GM21381 (cell line): ENCODE results near the gene DSCAM.

Experiments used
- ATAC-seq: cut with Tn5 transposase; IDR thresholded peaks from one replicate; pipeline ENCODE4 v1.9.1; 2021; ENCODE audit warnings: mild to moderate bottlenecking, moderate library complexity; ENCODE audit not compliant: unreplicated experiment

DSCAM gene

GRCh38 chr21:40671716-40672115 lies 175.2 kb downstream of the DSCAM start:
- no peak for ATAC-seq

DNA sequence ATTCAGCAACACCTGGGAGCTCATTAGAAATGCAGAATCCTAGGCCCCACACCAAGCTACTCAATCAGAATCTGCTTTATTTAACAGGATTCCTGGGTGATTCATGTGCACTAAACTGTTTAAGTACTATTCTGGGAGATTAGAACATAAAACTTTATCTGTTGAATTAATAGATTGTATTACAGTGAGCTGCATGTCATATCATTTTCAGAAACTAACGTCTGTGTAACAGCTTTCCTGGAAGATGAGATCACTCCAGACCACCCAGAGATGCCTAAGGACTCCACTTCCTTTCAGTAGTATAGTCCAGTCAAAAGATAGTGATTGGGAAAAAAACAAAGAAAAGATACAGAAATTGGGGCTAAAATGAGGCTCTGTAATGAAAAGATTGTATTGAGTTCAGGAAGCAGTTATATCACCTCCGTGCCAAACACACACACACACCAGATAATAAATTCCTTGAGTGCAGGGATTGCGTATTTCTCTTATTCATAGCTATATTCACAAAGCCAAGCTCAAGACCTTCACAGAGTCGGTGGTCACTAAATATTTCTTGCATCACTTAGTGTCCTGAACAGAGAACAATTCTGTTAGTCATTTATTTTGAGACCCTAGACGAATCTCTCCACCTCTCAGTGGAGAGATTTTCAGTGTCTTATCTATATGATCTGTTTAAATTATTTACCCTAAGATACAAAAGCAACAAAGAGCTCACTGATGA lies 178.2 kb downstream of the DSCAM start:
- no peak for ATAC-seq

GRCh38 chr21:40667967-40668366 lies 179.0 kb downstream of the DSCAM start:
- no peak for ATAC-seq

DNA sequence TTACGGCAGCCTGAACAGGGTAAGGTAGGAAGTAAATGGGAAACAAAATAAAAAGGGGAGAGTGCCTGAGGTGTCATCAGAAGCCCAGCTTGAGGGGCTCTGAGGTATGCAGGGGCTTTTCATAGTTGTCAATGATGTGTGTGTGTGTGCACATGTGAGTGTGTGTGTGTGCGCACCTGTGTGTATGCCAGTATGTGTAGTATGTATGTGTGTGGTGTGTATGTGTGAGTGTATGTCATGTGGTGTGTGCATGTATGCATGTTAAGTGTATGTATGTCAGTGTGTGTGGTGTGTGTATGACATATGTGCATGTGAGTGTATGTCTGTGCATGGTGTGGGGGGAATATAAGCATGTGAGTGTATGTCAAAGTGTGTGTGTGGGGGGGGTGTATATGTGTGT lies 184.1 kb downstream of the DSCAM start:
- ATAC-seq, result no peak

GRCh38 chr21:40660461-40660860 lies 186.5 kb downstream of the DSCAM start:
- ATAC-seq, result no peak

DNA sequence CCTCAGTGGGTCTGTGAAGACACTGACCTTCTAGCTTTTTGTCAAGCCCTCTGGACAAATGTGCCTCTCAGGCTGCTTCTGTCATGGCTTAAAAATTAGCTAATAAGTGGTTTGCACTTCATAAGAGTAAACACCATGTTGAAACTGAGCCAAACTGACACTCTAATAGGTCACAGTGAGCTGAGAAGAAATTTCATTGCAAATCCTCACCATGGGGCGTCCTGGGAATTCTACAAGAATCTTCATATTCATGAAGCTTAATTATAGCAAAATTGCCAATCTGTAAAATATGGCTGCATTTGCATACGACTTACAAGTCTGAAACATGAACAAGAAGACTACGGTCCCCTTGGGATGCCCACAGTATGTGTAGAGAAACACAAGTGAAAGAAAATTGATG lies 188.6 kb downstream of the DSCAM start:
- ATAC-seq, result no peak

DNA sequence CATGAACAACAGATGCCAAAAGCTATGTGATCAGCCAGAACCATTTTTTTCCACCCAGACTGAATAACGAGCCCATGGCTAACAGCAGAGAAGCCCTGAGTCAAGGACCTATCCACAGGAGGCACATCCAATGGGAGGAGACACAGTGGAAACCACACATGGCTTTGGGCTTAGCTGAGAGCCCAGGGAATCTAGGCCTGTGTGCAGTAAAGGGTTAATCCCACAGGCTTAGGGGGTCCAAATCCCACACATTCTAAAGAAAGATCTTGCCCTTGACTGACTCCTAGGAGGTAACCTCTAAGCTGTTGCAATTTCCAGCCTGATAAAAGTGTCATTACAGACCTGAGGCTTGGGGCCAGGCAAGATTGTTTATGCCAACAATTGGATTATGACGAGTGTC lies 194.5 kb downstream of the DSCAM start:
- ATAC-seq, result no peak

- ATAC-seq, result no peak
These were observed 199.3 kb downstream of the DSCAM start for GRCh38 chr21:40647706-40648105.

DNA sequence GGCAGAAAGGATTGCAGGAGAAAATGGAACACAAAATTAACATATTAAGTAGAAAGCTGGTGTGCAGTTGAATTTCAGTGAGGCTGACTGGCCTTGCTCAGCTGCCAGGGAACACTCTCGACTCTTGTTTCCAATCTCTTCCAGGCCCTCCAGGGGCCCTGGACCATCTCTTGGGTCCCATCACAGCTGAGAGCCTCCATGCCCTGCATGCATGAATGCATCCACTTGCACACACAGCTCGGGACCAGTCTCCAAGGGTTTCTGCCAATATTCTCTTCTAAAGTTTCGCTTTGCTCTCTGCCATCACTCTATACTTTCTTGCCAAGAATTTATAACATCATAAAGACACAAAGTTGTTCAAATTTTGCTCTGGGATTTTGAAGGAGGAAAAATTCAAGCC lies 200.3 kb downstream of the DSCAM start:
- ATAC-seq, result no peak

DNA sequence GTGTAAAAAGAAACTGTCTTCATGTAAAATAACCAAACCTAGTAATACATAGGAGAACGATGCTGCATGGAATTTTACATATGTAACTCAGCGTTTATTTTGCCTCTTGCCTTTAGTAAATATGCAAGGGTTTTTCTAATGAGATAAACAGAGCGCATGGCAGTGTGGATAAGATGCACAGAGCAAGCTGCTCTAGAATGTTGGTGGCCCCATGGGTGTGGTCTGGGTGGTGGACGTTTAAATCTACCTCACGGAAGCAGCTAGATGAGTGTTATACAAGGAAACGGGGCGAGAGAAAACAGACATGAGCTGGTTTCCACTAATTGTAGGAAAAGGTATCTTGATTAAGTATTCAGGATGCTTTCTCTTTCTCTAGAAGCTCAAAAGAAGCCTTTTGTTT lies 205.9 kb downstream of the DSCAM start:
- ATAC-seq, result no peak

DNA sequence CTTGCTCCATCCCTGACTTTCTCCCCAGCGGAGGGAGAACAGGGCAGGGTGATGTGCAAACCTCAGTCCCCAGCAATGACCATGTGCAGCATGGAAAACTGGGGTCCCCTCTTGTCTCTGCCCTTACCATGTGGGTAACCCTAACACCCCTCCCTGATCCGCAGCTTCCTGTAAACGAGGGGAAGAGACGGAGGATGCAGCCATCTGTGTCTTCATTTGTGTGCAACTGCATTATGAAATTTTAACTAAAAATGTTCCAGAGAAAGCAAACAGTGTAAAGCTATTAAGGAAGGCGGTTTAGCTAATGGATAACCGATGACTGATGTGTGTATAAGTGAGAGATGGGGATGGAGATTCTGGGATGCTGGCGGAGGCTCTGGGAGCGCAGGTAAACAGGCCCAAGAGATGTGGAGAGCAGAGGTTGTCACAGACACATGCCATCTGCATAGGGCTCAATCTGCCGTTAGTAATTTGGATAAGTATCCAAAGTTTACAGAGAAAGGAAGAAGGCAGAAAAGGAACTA lies 206.6 kb downstream of the DSCAM start:
- no peak for ATAC-seq

DNA sequence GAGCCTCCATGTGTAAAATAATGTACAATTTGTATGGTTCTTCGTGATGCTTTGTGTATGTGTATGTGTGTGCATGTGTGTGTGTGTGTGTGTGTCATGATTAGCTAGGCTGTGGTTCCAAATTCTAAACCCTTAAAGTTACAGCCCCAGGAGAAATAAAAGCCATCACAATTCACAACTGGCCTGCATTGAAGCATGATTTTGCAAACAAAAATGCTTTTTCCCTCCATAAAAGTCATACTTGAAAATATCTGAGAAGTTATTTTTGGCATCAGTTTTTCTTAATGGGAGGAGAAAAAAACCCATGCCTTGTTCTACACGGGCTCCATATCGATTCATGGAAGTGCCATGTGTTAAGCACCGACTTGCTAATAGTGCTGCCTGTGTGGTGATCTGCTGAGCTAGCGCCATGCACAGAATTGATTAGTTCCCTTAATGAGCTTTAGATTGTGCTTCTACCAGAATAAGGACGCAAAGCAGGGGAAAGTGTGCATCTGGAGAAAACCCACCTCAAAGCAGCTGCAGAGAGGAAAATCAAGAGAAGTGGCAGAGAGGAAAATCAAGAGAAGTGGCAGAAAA lies 207.3 kb downstream of the DSCAM start:
- ATAC-seq, result no peak

DNA sequence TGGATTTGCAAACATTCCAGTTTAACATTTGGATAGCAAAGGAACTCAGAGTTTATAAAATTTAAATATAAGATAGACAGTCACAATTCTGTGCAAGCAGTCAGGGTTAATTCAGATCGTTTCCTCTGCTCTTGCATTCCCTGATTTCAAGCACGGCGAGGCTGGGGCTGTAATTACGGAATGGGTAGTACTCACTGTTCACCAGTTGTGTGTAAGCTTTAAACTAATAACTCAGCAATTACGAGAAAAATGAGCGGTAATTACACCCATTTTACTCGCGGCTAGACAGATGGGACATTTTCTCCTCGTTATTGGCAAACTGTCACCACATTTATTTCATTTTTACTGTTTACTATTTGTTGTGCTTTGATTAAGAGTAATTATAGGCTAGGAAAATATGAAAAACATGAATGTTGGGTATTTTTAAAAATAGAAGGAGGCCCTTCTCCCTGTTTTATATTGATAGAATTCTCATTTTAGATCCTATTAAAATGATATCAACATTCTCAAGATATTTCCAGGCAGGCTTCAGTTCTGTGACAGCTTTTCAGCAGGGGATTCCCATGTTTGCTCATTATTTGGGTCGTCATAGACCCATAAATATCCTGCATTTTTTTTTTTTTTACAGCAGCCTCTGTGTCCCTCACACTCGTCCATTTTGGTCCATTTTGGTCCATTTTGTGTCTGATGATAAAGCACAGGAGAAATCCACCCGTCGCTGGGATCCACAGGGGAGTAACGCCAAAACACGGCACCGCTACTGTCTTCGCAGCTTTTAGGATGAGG lies 208.3 kb downstream of the DSCAM start:
- ATAC-seq, result no peak

GRCh38 chr21:40636026-40636425 lies 210.9 kb downstream of the DSCAM start:
- ATAC-seq, result no peak

GRCh38 chr21:40635391-40635790 lies 211.6 kb downstream of the DSCAM start:
- ATAC-seq, result no peak

DNA sequence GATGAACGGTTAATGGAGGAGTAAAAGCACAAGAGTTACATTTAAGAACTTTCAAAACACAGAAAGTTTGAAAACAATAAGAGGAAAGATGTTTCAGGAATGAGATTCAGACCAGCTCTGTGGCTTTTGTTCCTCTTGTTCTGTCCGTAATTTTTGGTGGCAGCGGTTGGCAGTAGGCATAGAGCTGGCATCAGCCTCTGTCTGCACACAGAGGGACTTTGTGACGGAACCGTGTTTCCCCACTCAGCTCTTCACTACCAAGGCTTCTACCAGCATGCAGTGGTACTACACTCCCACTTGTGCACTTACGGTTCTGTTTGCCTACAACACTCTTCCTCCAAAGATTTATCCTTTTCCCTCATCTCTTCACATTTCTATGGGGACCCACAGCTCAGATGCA lies 212.8 kb downstream of the DSCAM start:
- ATAC-seq, result no peak

DNA sequence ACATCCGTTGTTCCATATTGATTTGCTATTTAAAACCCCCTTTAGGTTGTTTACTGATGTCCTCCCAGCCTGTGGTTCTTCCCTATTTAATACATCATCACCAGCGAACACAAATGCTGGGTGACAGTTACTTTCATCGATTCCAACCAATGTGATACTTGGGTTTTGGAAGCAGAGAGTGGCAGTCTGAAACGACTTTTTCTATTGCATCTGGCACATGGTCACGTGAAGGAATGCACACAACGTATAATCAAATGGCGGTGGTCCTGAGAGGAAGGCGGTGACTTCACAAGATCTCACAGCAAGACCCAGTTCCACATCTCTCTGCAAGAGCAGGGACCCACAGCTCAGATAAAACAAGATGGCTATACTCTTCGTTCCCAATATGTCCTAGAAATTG lies 213.9 kb downstream of the DSCAM start:
- ATAC-seq, result no peak

DNA sequence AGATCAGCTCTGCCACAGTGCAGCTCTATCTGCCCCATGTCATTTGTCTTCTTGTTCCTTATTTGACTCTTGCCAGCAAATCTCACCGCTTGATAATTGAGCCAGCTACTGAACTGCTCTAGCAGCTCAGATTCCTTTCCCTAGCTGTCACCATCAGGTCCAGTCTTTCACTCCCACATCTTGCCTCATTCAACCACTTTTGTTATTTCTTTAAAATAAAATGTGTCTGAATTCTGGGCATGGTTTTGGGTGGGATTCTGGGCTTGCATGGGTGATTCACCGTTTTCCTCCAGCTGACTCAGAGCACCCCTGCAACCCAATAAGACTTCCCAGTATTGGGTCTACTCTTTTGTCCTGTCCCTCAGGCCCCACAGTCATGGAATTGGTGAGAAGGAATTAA lies 215.7 kb downstream of the DSCAM start:
- ATAC-seq, result no peak

- no peak for ATAC-seq
These were observed 221.0 kb downstream of the DSCAM start for GRCh38 chr21:40625991-40626390.

DNA sequence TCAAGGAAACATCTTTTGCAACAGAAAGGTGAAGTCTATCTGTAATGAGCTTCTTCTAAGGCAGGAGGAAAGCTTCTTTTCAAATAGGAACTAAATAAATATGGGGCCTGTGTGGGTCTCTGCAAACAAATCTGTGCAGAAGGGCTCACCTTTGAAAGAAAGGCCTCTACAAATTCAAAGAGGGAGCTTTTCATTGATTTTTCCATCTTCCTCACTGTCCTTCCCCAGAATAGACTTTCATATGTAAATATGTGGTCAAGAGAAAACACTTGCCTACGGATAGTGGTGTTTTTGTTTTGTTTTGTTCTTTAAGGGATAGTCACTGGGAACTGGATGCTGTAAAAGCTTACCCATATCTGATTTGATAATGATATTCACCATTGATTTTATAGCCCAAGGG lies 223.4 kb downstream of the DSCAM start:
- ATAC-seq, result no peak

- no peak for ATAC-seq
These were observed 224.4 kb downstream of the DSCAM start for GRCh38 chr21:40622531-40622930.
